K562 (cell line): Measurements from ENCODE around the gene FAM200B. TPM values are rescaled to one million over a fixed set of nuclear protein-coding genes. Genes with fewer than 3 reads are reported as not detected.

Experiments used
- ATAC-seq: fragments of 200-7000 bp; cut with Tn5 transposase; 3 replicates; pipeline ENCODE4 v1.9.1; 2020; ENCODE audit warnings: moderate library complexity
- BruUV-seq: library from RNA; stranded (reverse); fragments of 400-500 nt; replicated peaks from 2 replicates; lab custom pipeline; 2021; lab: Mats Ljungman, UMichigan
- CTCF ChIA-PET: fragments of 300-600 bp; formaldehyde crosslinking; extraction: SDS; loops from one replicate; lab custom pipeline; 2021; ENCODE audit warnings: low intra/inter-chr PET ratio; lab: Yijun Ruan, JAX
- POLR2A ChIA-PET: fragments of 300-600, 350-650 bp; sonication (Branson Sonifier 250); formaldehyde crosslinking; extraction: SDS; loops from one replicate; lab custom pipeline; 2021; ENCODE audit warnings: antibody characterized with exemption, inconsistent platforms; lab: Yijun Ruan, JAX
- DNase-seq, 4 experiments: peaks; one replicate each; pipeline versions ENCODE4 v3.0.0 to v3.0.0-alpha.2; 2011 to 2018; ENCODE audit warnings: low spot score in 3 of 4, mixed read lengths in 3 of 4; ENCODE audit errors: extremely low read depth in 1 of 4
- FAIRE-seq: peaks from 2 replicates; lab custom pipeline; 2011; peaks lifted over from hg19 to GRCh38; lab: Jason Lieb, UNC
- H2AFZ ChIP-seq: 2 replicates; pipeline ENCODE4 v1.6.0; 2011; ENCODE audit warnings: low read depth, low read length, control low read depth, inconsistent platforms
- H3K27ac ChIP-seq: fragments of 200-600 bp; 3 replicates; pipeline ENCODE4 v1.8.0; 2011; ENCODE audit warnings: low read depth, mild to moderate bottlenecking, control low read depth, inconsistent platforms, low read length, moderate library complexity, mixed read lengths; ENCODE audit errors: extremely low read depth
- H3K27me3 ChIP-seq, 2 experiments: fragments of 300-600 bp in 1 of 2; 2 replicates in 1 of 2; 3 replicates in 1 of 2; pipeline versions ENCODE4 v1.6.0 to v1.8.0; 2011; ENCODE audit warnings: inconsistent platforms in 2 of 2, low read length in 2 of 2, mild to moderate bottlenecking in 1 of 2, mixed read lengths in 1 of 2, moderate library complexity in 1 of 2; ENCODE audit not compliant: control insufficient read depth in 2 of 2, insufficient read depth in 2 of 2
- H3K36me3 ChIP-seq: fragments of 300-600 bp; 3 replicates; pipeline ENCODE4 v1.8.0; 2011; ENCODE audit warnings: mild to moderate bottlenecking, low read length, inconsistent platforms; ENCODE audit not compliant: control insufficient read depth, insufficient read depth
- H3K4me1 ChIP-seq, 2 experiments: fragments of 200-600 bp in 1 of 2; replicated peaks in 1 of 2; 2 replicates in 1 of 2; 3 replicates in 1 of 2; pipeline versions ENCODE4 v1.5.1 to v1.8.0; 2011; ENCODE audit warnings: inconsistent platforms in 2 of 2, low read length in 2 of 2, mild to moderate bottlenecking in 1 of 2, mixed read lengths in 1 of 2, moderate library complexity in 1 of 2; ENCODE audit not compliant: control insufficient read depth in 2 of 2, insufficient read depth in 2 of 2
- H3K4me2 ChIP-seq: 2 replicates; pipeline ENCODE4 v1.6.1; 2011; ENCODE audit warnings: low read length, control low read depth, inconsistent platforms, mixed read lengths; ENCODE audit not compliant: insufficient read depth
- H3K4me3 ChIP-seq: fragments of 200-600 bp; sonication (generic), shearing (Covaris generic); 2 replicates; pipeline ENCODE4 v1.5.1; 2016; ENCODE audit warnings: control low read depth, inconsistent platforms
- H3K79me2 ChIP-seq: fragments of 200-600 bp; 3 replicates; pipeline ENCODE4 v1.8.0; 2011; ENCODE audit warnings: low read length, inconsistent platforms; ENCODE audit not compliant: control insufficient read depth, insufficient read depth
- H3K9ac ChIP-seq, 2 experiments: 2 replicates each; pipeline versions ENCODE4 v1.6.0 to v1.6.1; 2011; ENCODE audit warnings: low read depth in 2 of 2, low read length in 2 of 2, control low read depth in 1 of 2, inconsistent platforms in 1 of 2, mild to moderate bottlenecking in 1 of 2, mixed read lengths in 1 of 2; ENCODE audit not compliant: insufficient read depth in 1 of 2
- H3K9me1 ChIP-seq: one replicate; pipeline ENCODE4 v1.6.0; 2011; ENCODE audit warnings: inconsistent platforms, mild to moderate bottlenecking, low read length, moderate library complexity; ENCODE audit not compliant: control insufficient read depth, insufficient read depth
- H3K9me3 ChIP-seq: replicated peaks from 2 replicates; pipeline ENCODE4 v1.5.1; 2011; ENCODE audit warnings: low read depth, low read length, inconsistent platforms; ENCODE audit not compliant: control insufficient read depth, insufficient read depth
- H4K20me1 ChIP-seq: replicated peaks from 2 replicates; pipeline ENCODE4 v1.6.1; 2011; ENCODE audit warnings: low read length, inconsistent platforms, mixed read lengths; ENCODE audit not compliant: control insufficient read depth, insufficient read depth
- E2F1 ChIP-seq: sonication (generic); formaldehyde crosslinking; IDR thresholded peaks from 2 replicates; pipeline ENCODE4 v1.8.1; 2023; ENCODE audit warnings: mild to moderate bottlenecking, missing genetic modification reagents, moderate library complexity
- KDM5B ChIP-seq: fragments of 200-600 bp; sonication (generic); IDR thresholded peaks from 2 replicates; pipeline ENCODE4 v1.6.1; 2012; ENCODE audit warnings: low read depth, mild to moderate bottlenecking, moderate library complexity, low read length, control low read depth, inconsistent platforms; ENCODE audit not compliant: insufficient replicate concordance
- PKNOX1 ChIP-seq: fragments of 450-650 bp; IDR thresholded peaks from 2 replicates; pipeline ENCODE4 v1.6.1; 2016
- PREB ChIP-seq: sonication (generic); formaldehyde crosslinking; IDR thresholded peaks from 2 replicates; pipeline ENCODE4 v1.8.1; 2023; ENCODE audit warnings: mild to moderate bottlenecking, missing genetic modification reagents
- RBM25 ChIP-seq: fragments of 200-400 bp; formaldehyde crosslinking; IDR thresholded peaks from 2 replicates; pipeline ENCODE4 v1.6.1; 2018; ENCODE audit warnings: low read length, low read depth, moderate library complexity; ENCODE audit not compliant: severe bottlenecking
- SNIP1 ChIP-seq: fragments of 450-650 bp; IDR thresholded peaks from 2 replicates; pipeline ENCODE4 v1.7.1; 2017; ENCODE audit warnings: low read depth, mild to moderate bottlenecking
- ZBTB33 ChIP-seq: sonication (generic); formaldehyde crosslinking; IDR thresholded peaks from 2 replicates; pipeline ENCODE4 v1.8.1; 2023; ENCODE audit warnings: mild to moderate bottlenecking, missing genetic modification reagents
- ZNF175 ChIP-seq: fragments of 200-800 bp; sonication (Bioruptor generic); IDR thresholded peaks from 2 replicates; pipeline ENCODE4 v1.6.1; 2016; ENCODE audit warnings: low read depth, mild to moderate bottlenecking, missing genetic modification characterization, missing compliant biosample characterization
- ZNF830 ChIP-seq: fragments of 250-450 bp; sonication (Bioruptor Pico); IDR thresholded peaks from 2 replicates; pipeline ENCODE4 v1.5.0; 2021; ENCODE audit warnings: mild to moderate bottlenecking
- WGBS: fragments of 100-300 bp; shearing (Covaris generic); methylation state at CpG from one replicate; pipeline ENCODE4 v1.1.6; 2016; ENCODE audit warnings: low coverage, mixed read lengths; ENCODE audit not compliant: insufficient coverage; ENCODE audit errors: missing lambda C conversion rate; 5-methylcytosine and 5-hydroxymethylcytosine counted together
- in situ Hi-C: fragments of 300-500 bp; cut with MboI; formaldehyde crosslinking; loops from 4 replicates; pipeline ENCODE4 v1.15.0; 2018; ENCODE audit warnings: inconsistent platforms, mixed read lengths
- intact Hi-C: fragments of 100-400 bp; cut with micrococcal nuclease; formaldehyde crosslinking; loops from 2 replicates; pipeline ENCODE4 v1.14.2; 2022
- polyA plus RNA-seq, 8 experiments: library from polyadenylated mRNA; depleted of rRNA in 4 of 8; stranded (reverse) in 5 of 8; unstranded in 3 of 8; fragments of >200 nt; fragmentation: Nextera tagmentation in 2 of 8; fragmentation: Illumina TruSeq in 1 of 8; extraction: Ambion mirVana in 2 of 8; extraction: Trizol in 1 of 8; gene quantifications; 2 replicates each; pipeline versions ENCODE4 v1.2.1 to v1.2.3, GENCODE V29; 2011 to 2014; ENCODE audit warnings: inconsistent platforms in 1 of 8, missing spikeins in 1 of 8
- total RNA-seq, 7 experiments: library from RNA; depleted of rRNA in 6 of 7; stranded (reverse); fragments of >200 nt in 6 of 7; fragmentation: Illumina TruSeq in 2 of 7; extraction: Trizol in 2 of 7; gene quantifications; 2 replicates each; pipeline versions ENCODE4 v1.2.1 to v1.2.3, GENCODE V29; 2011 to 2021; ENCODE audit warnings: low replicate concordance in 1 of 7

Gene FAM200B
- total and polyA plus RNA-seq, 9 of the 15 experiments (the other 6 are each of a cell fraction or from before 2014, with no cell fraction given): 17.4 to 48.0 (median 25.5) TPM

- Histone ChIP-seq H2AFZ (no peak overlapping the region), H3K36me3 (peaks cover 13% of the 10 kb centered on the region; the same call in 2 of the 3 replicates), H3K9ac (no peak overlapping the region), H3K27ac (no peak overlapping the region), H4K20me1 (no peaks in the 10 kb centered on the region), H3K27me3 (no peaks in the 10 kb centered on the region), H3K4me1 (peaks cover 0 to 3% of the 10 kb centered on the region in 2 experiments; a peak in 1 of 5 replicates), H3K9me1 (no peaks in the 10 kb centered on the region), H3K79me2 (peaks cover 35% of the 10 kb centered on the region), H3K4me2 (no peak overlapping the region), H3K9me3 (no peaks in the 10 kb centered on the region), H3K4me3 (no peak overlapping the region)
- TF ChIP-seq SNIP1: no peak
- ChIA-PET CTCF (no interaction called here), POLR2A (interaction anchor here (0.6 to 1.3 kb wide), 3 partner anchors 9 to 13 kb away, joined by 3 to 4 read pairs (median 3); partner anchors contain the start of gene FAM200B)
- DNase-seq (no peak), FAIRE-seq (no peak), ATAC-seq (no peak)
- intact Hi-C loops (no loop called here), in situ Hi-C loops (loop anchor here (25.0 kb wide), 1 partner anchor 660 kb away; the partner anchor contains the start of gene CPEB2)
- WGBS: 90% methylated on average over 3 of the region's 3 CpGs
- BruUV-seq: no TSS peak
Observed at GRCh38 chr4:15672101-15672500, 9.5 kb upstream of the FAM200B start.

- FAIRE-seq: no peak
- intact Hi-C loops: no loop called here
- WGBS: 80% methylated on average over 1 of the region's 1 CpG
- no peak for TF ChIP-seq KDM5B
- TF ChIP-seq ZNF175 (CRISPR knock-in tag): no peak
- TF ChIP-seq PREB (CRISPR knock-in tag): no peak
- TF ChIP-seq ZNF830: no peak
- no peak for TF ChIP-seq RBM25
- no peak for TF ChIP-seq ZBTB33 (CRISPR knock-in tag)
- no peak for TF ChIP-seq PKNOX1
- no peak for TF ChIP-seq E2F1 (CRISPR knock-in tag)
Observed at GRCh38 chr4:15673337-15673736, 8.3 kb upstream of the FAM200B start.

More at GRCh38 chr4:15673337-15673736, 8.3 kb upstream of the FAM200B start:
- H3K9me3 ChIP-seq: no peaks in the 10 kb centered on the region
- ChIA-PET CTCF (no interaction called here), POLR2A (interaction anchor here (0.7 kb wide), 1 partner anchor 17 kb away, joined by 3 read pairs; no protein-coding TSS in a partner anchor)
- no peaks in the 10 kb centered on the region for H3K27me3 ChIP-seq
- peaks cover 7% of the 10 kb centered on the region; the same call in 2 of the 3 replicates for H3K36me3 ChIP-seq
- no peaks in the 10 kb centered on the region for H4K20me1 ChIP-seq
- peaks cover 47% of the 10 kb centered on the region for H3K79me2 ChIP-seq
- DNase-seq (no peak), ATAC-seq (no peak)
- no peak overlapping the region for H3K27ac ChIP-seq
- H3K4me1 ChIP-seq: peaks cover 0 to 15% of the 10 kb centered on the region in 2 experiments; a peak in 3 of 5 replicates
- H3K9me1 ChIP-seq: no peaks in the 10 kb centered on the region
- H3K9ac ChIP-seq: no peak overlapping the region
- no peak overlapping the region for H3K4me2 ChIP-seq
- in situ Hi-C loops: loop anchor here (25.0 kb wide), 1 partner anchor 661 kb away; the partner anchor contains the start of gene CPEB2
- no peak overlapping the region for H2AFZ ChIP-seq
- no peak overlapping the region for H3K4me3 ChIP-seq
- no TSS peak for BruUV-seq
